Fibroblast of mammary gland (primary cell): ENCODE measurements around the gene MAML3.

ENCODE experiments used
- DNase-seq: peaks from one replicate; pipeline ENCODE4 v3.0.0-alpha.2; 2010; ENCODE audit warnings: low read depth
- H3K4me3 ChIP-seq: 2 replicates; pipeline ENCODE4 v1.5.1; 2011; ENCODE audit warnings: low read depth, mild to moderate bottlenecking, low read length, moderate library complexity; ENCODE audit not compliant: control insufficient read depth
- TF ChIP-seq, protein P1 (sequence below): conservative IDR thresholded peaks from 2 replicates; pipeline ENCODE4 v1.5.1; 2011; ENCODE audit warnings: low read depth, low read length, inconsistent platforms; ENCODE audit not compliant: control insufficient read depth, insufficient read depth

Gene MAML3

DNA sequence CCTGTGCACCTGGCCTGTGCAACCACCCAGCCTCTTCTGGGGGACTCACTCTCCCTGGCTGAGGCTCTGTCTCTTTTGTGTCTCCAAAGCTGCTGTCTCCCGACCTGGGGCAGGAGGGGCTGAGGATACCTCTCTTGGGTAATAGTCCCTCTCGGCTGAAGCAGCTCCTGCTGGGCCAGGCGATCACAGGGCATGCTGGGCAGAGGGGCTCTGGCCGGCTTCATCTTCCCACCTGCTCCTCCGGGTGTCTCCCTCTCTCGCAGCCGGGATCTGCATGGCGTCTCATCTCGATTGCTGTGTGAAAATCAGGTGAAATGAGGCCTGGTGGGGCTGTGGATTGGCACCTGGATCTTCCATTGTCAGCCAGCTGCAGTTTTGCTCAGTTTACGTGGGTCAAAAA is 435.2 kb downstream of the MAML3 start:
- TF ChIP-seq, protein P1, sequence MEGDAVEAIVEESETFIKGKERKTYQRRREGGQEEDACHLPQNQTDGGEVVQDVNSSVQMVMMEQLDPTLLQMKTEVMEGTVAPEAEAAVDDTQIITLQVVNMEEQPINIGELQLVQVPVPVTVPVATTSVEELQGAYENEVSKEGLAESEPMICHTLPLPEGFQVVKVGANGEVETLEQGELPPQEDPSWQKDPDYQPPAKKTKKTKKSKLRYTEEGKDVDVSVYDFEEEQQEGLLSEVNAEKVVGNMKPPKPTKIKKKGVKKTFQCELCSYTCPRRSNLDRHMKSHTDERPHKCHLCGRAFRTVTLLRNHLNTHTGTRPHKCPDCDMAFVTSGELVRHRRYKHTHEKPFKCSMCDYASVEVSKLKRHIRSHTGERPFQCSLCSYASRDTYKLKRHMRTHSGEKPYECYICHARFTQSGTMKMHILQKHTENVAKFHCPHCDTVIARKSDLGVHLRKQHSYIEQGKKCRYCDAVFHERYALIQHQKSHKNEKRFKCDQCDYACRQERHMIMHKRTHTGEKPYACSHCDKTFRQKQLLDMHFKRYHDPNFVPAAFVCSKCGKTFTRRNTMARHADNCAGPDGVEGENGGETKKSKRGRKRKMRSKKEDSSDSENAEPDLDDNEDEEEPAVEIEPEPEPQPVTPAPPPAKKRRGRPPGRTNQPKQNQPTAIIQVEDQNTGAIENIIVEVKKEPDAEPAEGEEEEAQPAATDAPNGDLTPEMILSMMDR, result no peak
- H3K4me3 ChIP-seq, result no peak overlapping the region
- no peak for DNase-seq

DNA sequence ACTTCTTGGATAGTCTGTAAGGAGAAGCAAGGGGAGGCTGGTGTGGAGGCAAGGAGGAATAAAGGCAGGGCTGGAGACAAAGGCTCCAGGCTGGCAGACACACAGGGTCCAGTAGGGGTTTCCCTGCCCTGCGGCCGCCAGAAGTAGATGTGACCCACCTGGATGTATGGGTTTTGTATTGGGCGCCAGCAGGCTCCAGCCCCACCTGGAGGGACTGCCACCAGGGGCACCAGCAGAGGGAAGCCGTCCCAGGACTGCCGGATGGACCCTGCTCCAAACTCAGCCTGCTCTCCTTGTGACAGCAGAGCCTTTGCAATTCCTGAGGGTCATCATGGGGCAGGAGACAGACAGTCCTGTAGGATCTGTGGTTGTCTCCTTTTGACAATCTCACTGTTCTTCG is 435.6 kb downstream of the MAML3 start:
- DNase-seq, result no peak
- TF ChIP-seq, protein P1, result no peak
- H3K4me3 ChIP-seq, result no peak overlapping the region

DNA sequence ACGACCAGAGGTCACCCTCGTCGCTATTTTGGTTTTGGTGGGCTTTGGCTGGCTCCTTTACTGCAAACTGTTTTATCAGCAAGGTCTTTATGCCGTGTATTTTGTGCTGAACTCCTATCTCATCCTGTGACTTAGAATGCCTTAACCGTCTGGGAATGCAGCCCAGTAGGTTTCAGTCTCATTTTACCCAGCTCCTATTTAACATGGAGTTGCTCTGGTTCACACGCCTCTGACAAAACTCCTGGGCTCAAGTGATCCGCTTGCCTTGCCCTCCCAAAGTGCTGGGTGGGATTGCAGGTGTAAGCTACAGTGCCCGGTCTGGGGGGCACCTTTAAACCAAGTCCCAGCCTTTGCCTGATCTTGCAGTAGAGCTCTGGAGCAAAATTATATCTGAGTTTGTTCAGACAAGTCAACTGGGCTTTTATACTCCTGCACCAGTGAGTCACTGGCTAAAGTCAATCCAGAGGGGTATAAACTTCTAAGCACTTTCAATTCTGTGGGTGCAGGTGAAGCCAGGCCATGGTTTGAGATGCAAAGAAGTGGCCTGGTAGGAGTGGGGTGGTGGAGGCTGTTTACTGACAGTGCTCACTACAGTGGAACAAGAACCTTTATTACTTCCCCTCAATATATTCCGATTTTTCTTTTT is 438.1 kb downstream of the MAML3 start:
- no peak for DNase-seq
- no peak overlapping the region for H3K4me3 ChIP-seq
- TF ChIP-seq, protein P1, result no peak

DNA sequence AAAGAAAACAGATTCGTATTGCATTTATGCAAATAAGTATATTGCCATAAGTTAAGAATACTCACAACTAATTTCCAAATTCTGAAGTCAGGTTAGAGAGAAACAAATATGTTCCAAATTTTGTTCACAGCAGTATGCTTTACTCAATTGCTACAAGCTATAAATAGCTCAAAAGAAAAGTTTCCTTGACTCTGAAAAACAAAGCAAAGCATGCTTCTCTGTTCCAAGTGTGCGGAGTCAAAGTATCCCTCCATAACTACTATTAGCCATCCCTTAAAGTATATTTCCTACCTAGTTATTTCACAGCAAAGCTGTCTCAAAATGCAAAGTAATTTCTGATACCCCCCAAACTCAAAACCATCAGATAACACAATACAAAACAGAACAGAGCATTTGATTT is 441.1 kb downstream of the MAML3 start:
- no peak for DNase-seq
- TF ChIP-seq, protein P1, result no peak
- no peak overlapping the region for H3K4me3 ChIP-seq

DNA sequence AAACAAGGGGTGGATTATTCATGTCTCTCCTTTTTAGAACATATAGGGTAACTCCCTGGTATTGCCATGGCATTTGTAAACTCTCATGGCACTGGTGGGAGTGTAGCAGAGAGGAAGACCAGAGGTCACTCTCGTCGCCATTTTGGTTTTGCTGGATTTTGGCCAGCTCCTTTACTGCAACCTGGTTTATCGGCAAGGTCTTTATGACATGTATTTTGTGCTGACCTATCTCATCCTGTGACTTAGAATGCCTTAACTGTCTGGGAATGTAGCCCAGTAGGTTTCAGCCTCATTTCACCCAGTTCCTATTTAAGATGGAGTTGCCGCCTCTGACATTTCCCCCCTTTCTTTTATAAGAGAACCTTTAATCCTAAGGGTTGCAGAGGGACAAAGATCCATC is 442.5 kb downstream of the MAML3 start:
- no peak for DNase-seq

DNA sequence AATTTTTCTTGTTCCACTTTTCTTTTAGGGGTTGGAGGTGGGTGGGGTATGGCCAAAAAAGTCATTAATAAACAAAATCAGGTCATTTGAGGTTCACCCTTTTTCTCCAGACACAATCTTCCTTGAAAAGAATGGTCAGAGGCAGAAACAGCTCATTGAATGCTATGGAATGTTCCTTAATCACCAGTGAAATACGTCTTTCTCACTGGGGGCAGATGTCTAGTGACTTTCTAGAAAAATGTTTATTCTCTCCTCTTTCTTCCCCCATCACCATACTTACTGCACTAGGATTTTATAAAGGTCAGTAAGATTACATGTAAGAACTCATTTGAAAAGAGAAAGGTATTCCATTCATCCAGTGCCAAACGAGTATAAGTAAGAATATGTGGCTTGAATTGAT is 443.9 kb downstream of the MAML3 start:
- DNase-seq, result no peak
- TF ChIP-seq, protein P1, result no peak
- H3K4me3 ChIP-seq, result no peak overlapping the region

More for the DNA sequence above, 442.5 kb downstream of the MAML3 start:
- H3K4me3 ChIP-seq, result no peak overlapping the region
- TF ChIP-seq, protein P1, result no peak

DNA sequence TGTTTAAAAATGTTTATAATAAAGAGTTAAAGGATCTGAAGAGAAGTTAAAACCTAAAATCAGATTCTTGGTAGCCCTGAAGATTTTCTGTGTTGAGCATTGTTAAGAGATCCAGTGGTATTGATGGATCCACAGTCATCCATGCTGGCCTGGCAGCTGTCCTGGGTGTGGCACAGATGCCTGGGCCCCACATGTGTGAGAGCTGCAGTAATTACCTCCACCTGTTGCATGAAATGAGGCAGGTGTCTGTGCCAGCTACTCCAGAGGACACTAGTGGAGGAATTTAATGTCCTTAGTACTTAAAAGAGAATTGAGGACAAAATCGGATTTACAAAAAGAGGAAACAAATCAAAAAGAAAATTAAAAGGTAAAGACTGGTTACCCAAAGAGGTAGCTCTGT is 444.3 kb downstream of the MAML3 start:
- no peak overlapping the region for H3K4me3 ChIP-seq
- TF ChIP-seq, protein P1, result no peak
- DNase-seq, result no peak
